ENCODE measurements around the gene VEGFD.

VEGFD gene

DNA sequence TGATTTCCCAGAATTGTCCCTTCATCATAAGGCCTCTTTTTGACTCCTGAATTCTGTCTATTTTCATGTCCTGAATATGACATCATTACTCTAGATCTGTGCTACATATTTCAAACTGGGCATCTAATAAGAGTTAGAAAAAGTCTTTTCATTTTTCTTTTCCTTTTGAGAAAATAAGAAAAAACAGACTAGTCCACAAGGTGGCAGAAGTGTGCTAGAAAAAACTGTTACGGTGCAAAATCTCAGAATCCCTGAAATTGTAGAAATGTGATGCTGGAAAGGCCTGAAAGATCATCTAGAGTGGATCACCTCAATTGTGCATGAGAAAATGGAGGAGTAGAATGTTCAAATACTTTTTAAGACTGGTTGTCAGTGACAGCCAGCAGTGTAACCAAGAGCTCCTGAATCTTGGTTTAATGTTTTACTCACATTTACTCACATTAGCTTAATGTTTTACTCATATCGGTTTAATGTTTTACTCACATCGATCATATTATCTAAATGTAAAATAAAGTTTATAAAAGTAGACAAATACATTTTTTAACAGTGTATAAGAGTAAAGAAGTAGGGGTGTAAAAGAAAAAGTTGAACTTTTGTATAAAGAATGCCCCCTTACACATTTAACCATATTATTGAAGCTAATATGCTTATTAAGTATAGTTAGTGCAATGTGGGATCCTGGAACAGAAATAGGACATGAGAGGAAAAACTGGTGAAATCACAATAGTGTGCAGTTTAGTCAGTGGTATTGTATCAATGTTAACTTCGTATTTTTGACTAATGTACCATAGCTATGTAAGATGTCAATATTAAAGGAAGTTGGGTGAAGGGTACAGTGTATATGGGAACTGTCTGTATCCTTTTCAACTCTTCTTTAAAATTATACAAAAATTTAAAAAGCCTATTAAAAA lies 84.0 kb downstream of the VEGFD start:
- peak in 1 of 2 donors; percentile 6 for DNase-seq

DNA sequence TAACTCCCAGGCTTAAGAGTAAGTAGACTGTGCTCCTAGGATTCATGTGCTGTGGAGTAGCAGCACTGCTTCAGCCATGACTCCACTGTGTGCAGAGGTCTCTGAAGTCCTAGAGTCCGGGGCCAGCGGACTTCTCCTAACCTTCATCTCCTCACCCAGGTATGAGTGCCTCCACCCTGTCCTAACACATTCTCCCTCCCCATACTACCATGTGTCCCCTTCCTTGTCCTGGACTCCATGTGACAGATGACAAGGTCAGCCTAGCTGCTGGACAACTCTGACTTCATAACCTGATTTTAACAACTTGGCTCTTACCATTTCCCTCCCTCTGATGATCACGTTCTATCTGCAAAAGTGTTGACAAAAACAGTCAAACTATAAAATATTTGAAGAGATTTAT lies 85.4 kb downstream of the VEGFD start:
- no peak for DNase-seq

DNA sequence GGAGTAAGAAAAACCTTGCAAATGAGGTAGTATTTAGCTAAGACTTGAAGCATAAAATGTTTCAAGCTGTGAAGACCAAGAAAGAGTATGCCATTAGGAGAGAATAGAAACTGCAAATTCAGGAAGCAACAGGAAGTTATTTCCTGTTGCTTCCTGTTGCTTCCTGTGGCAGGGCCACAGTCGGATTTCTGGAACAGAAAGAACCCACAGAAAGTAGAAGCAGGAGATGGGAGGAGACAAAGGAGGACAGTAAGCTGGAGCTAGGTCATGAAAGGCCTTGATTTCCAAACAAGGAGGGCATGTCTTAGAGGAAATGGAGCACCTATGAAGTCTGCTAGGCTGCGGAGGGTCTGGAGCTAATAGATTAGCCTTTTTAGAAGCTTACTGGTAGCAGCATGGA lies 86.0 kb downstream of the VEGFD start:
- no peak for DNase-seq
